HEK293 (cell line): ENCODE measurements around the gene LIPE.

ENCODE experiments used
- CTCF ChIA-PET: fragments of 350-600 bp; formaldehyde crosslinking; extraction: SDS; loops from one replicate; lab custom pipeline; 2021; ENCODE audit warnings: antibody characterized with exemption; lab: Yijun Ruan, JAX
- POLR2A ChIA-PET: fragments of 300-600 bp; formaldehyde crosslinking; extraction: SDS; loops from one replicate; lab custom pipeline; 2020; ENCODE audit warnings: antibody characterized with exemption, inconsistent platforms; lab: Yijun Ruan, JAX
- H3K27ac ChIP-seq: fragments of 200-500 bp; sonication (Bioruptor generic); 2 replicates; pipeline ENCODE4 v1.5.1; 2014; ENCODE audit warnings: low read depth, low read length, control low read depth, inconsistent platforms; ENCODE audit errors: extremely low read depth
- H3K36me3 ChIP-seq, 2 experiments: fragments of 200-500 bp in 1 of 2; sonication (Bioruptor generic) in 1 of 2; 1 replicate in 1 of 2; 2 replicates in 1 of 2; pipeline ENCODE4 v1.5.1; 2014 to 2017; ENCODE audit warnings: inconsistent platforms in 2 of 2, low read length in 2 of 2; ENCODE audit not compliant: control insufficient read depth in 2 of 2, insufficient read depth in 1 of 2
- H3K4me1 ChIP-seq: fragments of 200-500 bp; sonication (Bioruptor generic); 2 replicates; pipeline ENCODE4 v1.5.1; 2014; ENCODE audit warnings: mild to moderate bottlenecking, low read length, inconsistent platforms; ENCODE audit not compliant: control insufficient read depth, insufficient read depth
- H3K4me3 ChIP-seq: 2 replicates; pipeline ENCODE4 v1.5.1; 2011; ENCODE audit warnings: low read depth, mild to moderate bottlenecking, control low read depth, low read length, moderate library complexity
- H3K9me3 ChIP-seq: fragments of 200-500 bp; sonication (Bioruptor generic); 2 replicates; pipeline ENCODE4 v1.5.1; 2014; ENCODE audit warnings: low read depth, low read length, inconsistent platforms; ENCODE audit not compliant: control insufficient read depth, insufficient read depth
- EGR2 ChIP-seq: fragments of 450-650 bp; formaldehyde crosslinking; IDR thresholded peaks from 2 replicates; pipeline ENCODE4 v1.5.1; 2016; ENCODE audit warnings: low read depth, missing biosample characterization, missing genetic modification characterization
- KLF10 ChIP-seq: fragments of 450-650 bp; IDR thresholded peaks from 2 replicates; pipeline ENCODE4 v1.5.1; 2018; ENCODE audit warnings: missing biosample characterization, mild to moderate bottlenecking, missing genetic modification characterization
- KLF16 ChIP-seq: fragments of 450-650 bp; formaldehyde crosslinking; IDR thresholded peaks from 2 replicates; pipeline ENCODE4 v1.5.1; 2017; ENCODE audit warnings: missing biosample characterization, missing genetic modification characterization
- OSR2 ChIP-seq: fragments of 450-650 bp; formaldehyde crosslinking; IDR thresholded peaks from 2 replicates; pipeline ENCODE4 v1.5.1; 2016; ENCODE audit warnings: missing biosample characterization, missing genetic modification characterization
- SALL2 ChIP-seq: fragments of 450-650 bp; formaldehyde crosslinking; IDR thresholded peaks from 2 replicates; pipeline ENCODE4 v1.5.0; 2017; ENCODE audit warnings: missing biosample characterization, mild to moderate bottlenecking, missing genetic modification characterization, borderline replicate concordance
- SCRT2 ChIP-seq: fragments of 450-650 bp; formaldehyde crosslinking; IDR thresholded peaks from 2 replicates; pipeline ENCODE4 v1.5.1; 2016; ENCODE audit warnings: missing biosample characterization, missing genetic modification characterization
- ZFHX2 ChIP-seq: fragments of 450-650 bp; formaldehyde crosslinking; conservative IDR thresholded peaks from 2 replicates; pipeline ENCODE4 v1.5.1; 2016; ENCODE audit warnings: missing biosample characterization, missing genetic modification characterization
- ZIC2 ChIP-seq: fragments of 450-650 bp; formaldehyde crosslinking; IDR thresholded peaks from 2 replicates; pipeline ENCODE4 v1.5.1; 2016; ENCODE audit warnings: missing biosample characterization, missing genetic modification characterization
- ZNF175 ChIP-seq: fragments of 450-650 bp; formaldehyde crosslinking; IDR thresholded peaks from 2 replicates; pipeline ENCODE4 v1.5.1; 2016; ENCODE audit warnings: missing biosample characterization, missing genetic modification characterization
- ZNF473 ChIP-seq: fragments of 450-650 bp; formaldehyde crosslinking; IDR thresholded peaks from 2 replicates; pipeline ENCODE4 v1.5.1; 2017; ENCODE audit warnings: missing biosample characterization, missing genetic modification characterization
- ZNF48 ChIP-seq: fragments of 450-650 bp; formaldehyde crosslinking; IDR thresholded peaks from 2 replicates; pipeline ENCODE4 v1.5.1; 2016; ENCODE audit warnings: missing biosample characterization, missing genetic modification characterization
- ZNF585B ChIP-seq: fragments of 450-650 bp; formaldehyde crosslinking; IDR thresholded peaks from 2 replicates; pipeline ENCODE4 v1.5.1; 2016; ENCODE audit warnings: missing biosample characterization, missing genetic modification characterization
- ZNF785 ChIP-seq: fragments of 450-650 bp; formaldehyde crosslinking; IDR thresholded peaks from 2 replicates; pipeline ENCODE4 v1.5.1; 2016; ENCODE audit warnings: missing biosample characterization, missing genetic modification characterization
- TF ChIP-seq, protein P1 (sequence below): fragments of 450-650 bp; formaldehyde crosslinking; IDR thresholded peaks from 2 replicates; pipeline ENCODE4 v1.5.1; 2017; ENCODE audit warnings: missing biosample characterization, missing genetic modification characterization
- TF ChIP-seq, protein P2 (sequence below): fragments of 450-650 bp; formaldehyde crosslinking; IDR thresholded peaks from 2 replicates; pipeline ENCODE4 v1.5.1; 2017; ENCODE audit warnings: missing biosample characterization, mild to moderate bottlenecking, missing genetic modification characterization, moderate library complexity
- TF ChIP-seq, protein P3 (sequence below): fragments of 450-650 bp; IDR thresholded peaks from 2 replicates; pipeline ENCODE4 v1.5.1; 2018; ENCODE audit warnings: missing biosample characterization, mild to moderate bottlenecking, missing genetic modification characterization
- TF ChIP-seq, protein P4 (sequence below): fragments of 450-650 bp; formaldehyde crosslinking; IDR thresholded peaks from 2 replicates; pipeline ENCODE4 v1.5.1; 2016; ENCODE audit warnings: missing biosample characterization, missing genetic modification characterization
- TF ChIP-seq, protein P5 (sequence below): fragments of 450-650 bp; formaldehyde crosslinking; IDR thresholded peaks from 2 replicates; pipeline ENCODE4 v1.5.1; 2017; ENCODE audit warnings: missing biosample characterization, missing genetic modification characterization

LIPE gene

GRCh38 chr19:42431486-42431885 lies 4.3 kb upstream of the LIPE start:
- ChIA-PET CTCF (interaction anchor here (0.5 to 3.5 kb wide), 8 partner anchors 9 to 376 kb away, joined by 3 to 31 read pairs (median 3); partner anchors contain the start of gene CEACAM1), POLR2A (no interaction called here)
- H3K4me1 ChIP-seq, result peaks cover 5% of the 10 kb centered on the region; the same call in 1 of the 2 replicates
- no peak overlapping the region for H3K4me3 ChIP-seq
- no peaks in the 10 kb centered on the region for H3K36me3 ChIP-seq
- no peaks in the 10 kb centered on the region for H3K9me3 ChIP-seq
- H3K27ac ChIP-seq, result no peak overlapping the region
- TF ChIP-seq OSR2 (tag by site-specific recombination) (no peak), ZNF48 (no peak), ZNF585B (tag by site-specific recombination) (no peak)
- TF ChIP-seq, protein P1, sequence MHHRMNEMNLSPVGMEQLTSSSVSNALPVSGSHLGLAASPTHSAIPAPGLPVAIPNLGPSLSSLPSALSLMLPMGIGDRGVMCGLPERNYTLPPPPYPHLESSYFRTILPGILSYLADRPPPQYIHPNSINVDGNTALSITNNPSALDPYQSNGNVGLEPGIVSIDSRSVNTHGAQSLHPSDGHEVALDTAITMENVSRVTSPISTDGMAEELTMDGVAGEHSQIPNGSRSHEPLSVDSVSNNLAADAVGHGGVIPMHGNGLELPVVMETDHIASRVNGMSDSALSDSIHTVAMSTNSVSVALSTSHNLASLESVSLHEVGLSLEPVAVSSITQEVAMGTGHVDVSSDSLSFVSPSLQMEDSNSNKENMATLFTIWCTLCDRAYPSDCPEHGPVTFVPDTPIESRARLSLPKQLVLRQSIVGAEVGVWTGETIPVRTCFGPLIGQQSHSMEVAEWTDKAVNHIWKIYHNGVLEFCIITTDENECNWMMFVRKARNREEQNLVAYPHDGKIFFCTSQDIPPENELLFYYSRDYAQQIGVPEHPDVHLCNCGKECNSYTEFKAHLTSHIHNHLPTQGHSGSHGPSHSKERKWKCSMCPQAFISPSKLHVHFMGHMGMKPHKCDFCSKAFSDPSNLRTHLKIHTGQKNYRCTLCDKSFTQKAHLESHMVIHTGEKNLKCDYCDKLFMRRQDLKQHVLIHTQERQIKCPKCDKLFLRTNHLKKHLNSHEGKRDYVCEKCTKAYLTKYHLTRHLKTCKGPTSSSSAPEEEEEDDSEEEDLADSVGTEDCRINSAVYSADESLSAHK (tag by site-specific recombination), result no peak

DNA sequence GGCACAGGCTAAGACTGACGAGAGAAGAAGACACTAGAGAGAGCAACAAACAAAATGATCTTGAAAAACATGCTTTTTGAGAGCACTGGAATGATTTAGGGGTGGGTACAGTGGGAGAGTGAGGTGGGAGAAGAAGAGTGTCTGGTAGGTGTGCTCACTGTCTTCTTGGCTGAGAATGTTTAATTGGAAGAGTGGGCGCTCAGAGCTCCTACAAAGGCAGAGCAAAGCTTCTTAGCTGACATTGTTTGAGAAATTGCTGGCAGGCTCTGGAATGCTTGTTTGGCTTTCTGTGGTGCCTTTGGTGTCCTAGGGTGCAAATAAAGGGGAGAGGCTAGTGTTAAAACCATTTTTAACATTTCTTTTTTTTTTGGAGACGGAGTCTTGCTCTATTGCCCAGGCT lies 1.5 kb upstream of the LIPE start:
- Histone ChIP-seq H3K4me3 (no peak overlapping the region), H3K27ac (no peak overlapping the region), H3K4me1 (no peaks in the 10 kb centered on the region; the same call in 1 of the 2 replicates), H3K36me3 (no peaks in the 10 kb centered on the region)
- CTCF ChIA-PET, result interaction anchor here (1.0 to 11.4 kb wide), 3 partner anchors 10 to 320 kb away, joined by 4 to 90 read pairs (median 10); partner anchors contain the start of gene CXCL17
- POLR2A ChIA-PET, result no interaction called here
- no peak for TF ChIP-seq SALL2
- TF ChIP-seq ZFHX2 (tag by site-specific recombination), result peak; percentile 33; the same call in 1 of the 2 replicates
- peak; percentile 60; the same call in 1 of the 2 replicates for TF ChIP-seq EGR2 (tag by site-specific recombination)
- TF ChIP-seq, all 188 proteins: peak for 2
- H3K9me3 ChIP-seq, result no peaks in the 10 kb centered on the region

- CTCF ChIA-PET, result interaction anchor here (0.7 to 11.4 kb wide), 5 partner anchors 8 to 103 kb away, joined by 3 to 90 read pairs (median 3); partner anchors contain the start of gene CXCL17
- POLR2A ChIA-PET, result interaction anchor here (1.2 kb wide), 1 partner anchor 30 kb away, joined by 6 read pairs; no protein-coding TSS in a partner anchor
- TF ChIP-seq, protein P2, sequence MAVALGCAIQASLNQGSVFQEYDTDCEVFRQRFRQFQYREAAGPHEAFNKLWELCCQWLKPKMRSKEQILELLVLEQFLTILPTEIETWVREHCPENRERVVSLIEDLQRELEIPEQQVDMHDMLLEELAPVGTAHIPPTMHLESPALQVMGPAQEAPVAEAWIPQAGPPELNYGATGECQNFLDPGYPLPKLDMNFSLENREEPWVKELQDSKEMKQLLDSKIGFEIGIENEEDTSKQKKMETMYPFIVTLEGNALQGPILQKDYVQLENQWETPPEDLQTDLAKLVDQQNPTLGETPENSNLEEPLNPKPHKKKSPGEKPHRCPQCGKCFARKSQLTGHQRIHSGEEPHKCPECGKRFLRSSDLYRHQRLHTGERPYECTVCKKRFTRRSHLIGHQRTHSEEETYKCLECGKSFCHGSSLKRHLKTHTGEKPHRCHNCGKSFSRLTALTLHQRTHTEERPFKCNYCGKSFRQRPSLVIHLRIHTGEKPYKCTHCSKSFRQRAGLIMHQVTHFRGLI (tag by site-specific recombination), result peak; percentile 50; the same call in 1 of the 2 replicates
- TF ChIP-seq SCRT2 (tag by site-specific recombination) (peak; percentile 32; the same call in 1 of the 2 replicates), ZIC2 (peak; percentile 82), KLF16 (tag by site-specific recombination) (no peak)
- Histone ChIP-seq H3K4me1 (peaks cover 3% of the 10 kb centered on the region; the same call in 1 of the 2 replicates), H3K4me3 (no peak overlapping the region), H3K36me3 (no peaks in the 10 kb centered on the region), H3K27ac (no peak overlapping the region), H3K9me3 (no peaks in the 10 kb centered on the region)
Measured at GRCh38 chr19:42426643-42427042, 545 bp downstream of the LIPE start.

DNA sequence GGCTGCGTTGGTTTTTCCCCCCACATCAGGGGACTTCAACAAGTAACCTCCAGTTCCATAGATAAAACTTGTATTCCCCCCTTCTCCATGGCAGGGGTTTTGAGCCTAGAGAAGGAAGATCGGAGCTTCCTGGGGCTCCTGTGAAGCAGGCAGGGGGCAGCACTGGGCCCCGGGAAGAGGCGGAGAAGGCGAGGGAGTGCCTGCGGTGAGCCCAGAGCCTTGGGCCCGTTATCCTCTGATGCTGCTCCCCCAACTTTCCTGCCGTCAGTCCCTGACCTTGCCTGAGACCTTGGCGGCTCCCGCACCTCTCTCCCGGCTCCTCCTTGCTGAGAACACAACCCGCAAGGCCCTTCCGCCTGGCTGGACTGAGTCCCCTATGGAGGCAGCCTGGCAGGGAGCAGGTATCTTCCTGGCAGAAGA lies 2.5 kb downstream of the LIPE start:
- POLR2A ChIA-PET, result no interaction called here
- CTCF ChIA-PET, result interaction anchor here (0.9 to 11.4 kb wide), 4 partner anchors 9 to 58 kb away, joined by 3 to 90 read pairs (median 13); partner anchors contain the start of gene CXCL17
- Histone ChIP-seq H3K27ac (no peak overlapping the region), H3K36me3 (no peaks in the 10 kb centered on the region), H3K4me3 (no peak overlapping the region), H3K9me3 (no peaks in the 10 kb centered on the region), H3K4me1 (peaks cover 3% of the 10 kb centered on the region; the same call in 1 of the 2 replicates)
- TF ChIP-seq, protein P3, sequence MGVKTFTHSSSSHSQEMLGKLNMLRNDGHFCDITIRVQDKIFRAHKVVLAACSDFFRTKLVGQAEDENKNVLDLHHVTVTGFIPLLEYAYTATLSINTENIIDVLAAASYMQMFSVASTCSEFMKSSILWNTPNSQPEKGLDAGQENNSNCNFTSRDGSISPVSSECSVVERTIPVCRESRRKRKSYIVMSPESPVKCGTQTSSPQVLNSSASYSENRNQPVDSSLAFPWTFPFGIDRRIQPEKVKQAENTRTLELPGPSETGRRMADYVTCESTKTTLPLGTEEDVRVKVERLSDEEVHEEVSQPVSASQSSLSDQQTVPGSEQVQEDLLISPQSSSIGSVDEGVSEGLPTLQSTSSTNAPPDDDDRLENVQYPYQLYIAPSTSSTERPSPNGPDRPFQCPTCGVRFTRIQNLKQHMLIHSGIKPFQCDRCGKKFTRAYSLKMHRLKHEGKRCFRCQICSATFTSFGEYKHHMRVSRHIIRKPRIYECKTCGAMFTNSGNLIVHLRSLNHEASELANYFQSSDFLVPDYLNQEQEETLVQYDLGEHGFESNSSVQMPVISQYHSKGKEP (tag by site-specific recombination), result no peak
- no peak for TF ChIP-seq ZNF175 (tag by site-specific recombination)
- no peak for TF ChIP-seq KLF10 (tag by site-specific recombination)
- TF ChIP-seq ZIC2, result peak; percentile 47
- TF ChIP-seq, protein P4, sequence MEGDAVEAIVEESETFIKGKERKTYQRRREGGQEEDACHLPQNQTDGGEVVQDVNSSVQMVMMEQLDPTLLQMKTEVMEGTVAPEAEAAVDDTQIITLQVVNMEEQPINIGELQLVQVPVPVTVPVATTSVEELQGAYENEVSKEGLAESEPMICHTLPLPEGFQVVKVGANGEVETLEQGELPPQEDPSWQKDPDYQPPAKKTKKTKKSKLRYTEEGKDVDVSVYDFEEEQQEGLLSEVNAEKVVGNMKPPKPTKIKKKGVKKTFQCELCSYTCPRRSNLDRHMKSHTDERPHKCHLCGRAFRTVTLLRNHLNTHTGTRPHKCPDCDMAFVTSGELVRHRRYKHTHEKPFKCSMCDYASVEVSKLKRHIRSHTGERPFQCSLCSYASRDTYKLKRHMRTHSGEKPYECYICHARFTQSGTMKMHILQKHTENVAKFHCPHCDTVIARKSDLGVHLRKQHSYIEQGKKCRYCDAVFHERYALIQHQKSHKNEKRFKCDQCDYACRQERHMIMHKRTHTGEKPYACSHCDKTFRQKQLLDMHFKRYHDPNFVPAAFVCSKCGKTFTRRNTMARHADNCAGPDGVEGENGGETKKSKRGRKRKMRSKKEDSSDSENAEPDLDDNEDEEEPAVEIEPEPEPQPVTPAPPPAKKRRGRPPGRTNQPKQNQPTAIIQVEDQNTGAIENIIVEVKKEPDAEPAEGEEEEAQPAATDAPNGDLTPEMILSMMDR (tag by site-specific recombination), result peak; percentile 17; the same call in 1 of the 2 replicates
- TF ChIP-seq, protein P5, sequence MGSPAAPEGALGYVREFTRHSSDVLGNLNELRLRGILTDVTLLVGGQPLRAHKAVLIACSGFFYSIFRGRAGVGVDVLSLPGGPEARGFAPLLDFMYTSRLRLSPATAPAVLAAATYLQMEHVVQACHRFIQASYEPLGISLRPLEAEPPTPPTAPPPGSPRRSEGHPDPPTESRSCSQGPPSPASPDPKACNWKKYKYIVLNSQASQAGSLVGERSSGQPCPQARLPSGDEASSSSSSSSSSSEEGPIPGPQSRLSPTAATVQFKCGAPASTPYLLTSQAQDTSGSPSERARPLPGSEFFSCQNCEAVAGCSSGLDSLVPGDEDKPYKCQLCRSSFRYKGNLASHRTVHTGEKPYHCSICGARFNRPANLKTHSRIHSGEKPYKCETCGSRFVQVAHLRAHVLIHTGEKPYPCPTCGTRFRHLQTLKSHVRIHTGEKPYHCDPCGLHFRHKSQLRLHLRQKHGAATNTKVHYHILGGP (tag by site-specific recombination), result no peak
- no peak for TF ChIP-seq ZNF785 (tag by site-specific recombination)
- no peak for TF ChIP-seq ZNF473 (tag by site-specific recombination)
